ENCODE data around the gene GCK. TPM values are rescaled to one million over a fixed set of nuclear protein-coding genes. Genes with fewer than 3 reads are reported as not detected.
"Not testable (repeated sequence)": the region's sequence is repeated elsewhere in the genome, so short reads cannot be mapped to it uniquely, and the experiment has no call there.

Gene GCK
- total RNA-seq, 2 experiments from 2014 or later: 1.1 to 1.3 TPM

GRCh38 chr7:44183386-44183785 lies 5.9 kb downstream of the GCK start:
- CTCF ChIA-PET: no interaction called here
- peaks cover 5% of the 10 kb centered on the region for H3K27me3 Mint-ChIP-seq
- no peak overlapping the region for H3K27ac Mint-ChIP-seq
- H3K9me3 Mint-ChIP-seq: peaks cover 7% of the 10 kb centered on the region
- H3K4me3 Mint-ChIP-seq: no peak overlapping the region
- intact Hi-C loops (cut with micrococcal nuclease): no loop called here
- POLR2A ChIA-PET: interaction anchor here (0.6 kb wide), 1 partner anchor 365 kb away, joined by 3 read pairs; no protein-coding TSS in a partner anchor
- H3K4me1 Mint-ChIP-seq (ENCODE audit: low read depth): no peaks in the 10 kb centered on the region
- no peak for DNase-seq
- no peaks in the 10 kb centered on the region for H3K36me3 Mint-ChIP-seq

- Mint-ChIP-seq H3K4me1 (ENCODE audit: low read depth) (no peaks in the 10 kb centered on the region), H3K4me3 (no peak overlapping the region), H3K27ac (no peak overlapping the region), H3K27me3 (peaks cover 6% of the 10 kb centered on the region), H3K36me3 (no peaks in the 10 kb centered on the region), H3K9me3 (peaks cover 7% of the 10 kb centered on the region)
- ChIA-PET POLR2A (no interaction called here), CTCF (no interaction called here)
- no peak for DNase-seq
- intact Hi-C loops (cut with micrococcal nuclease): no loop called here
Measured at GRCh38 chr7:44182827-44183226, 6.4 kb downstream of the GCK start.

DNA sequence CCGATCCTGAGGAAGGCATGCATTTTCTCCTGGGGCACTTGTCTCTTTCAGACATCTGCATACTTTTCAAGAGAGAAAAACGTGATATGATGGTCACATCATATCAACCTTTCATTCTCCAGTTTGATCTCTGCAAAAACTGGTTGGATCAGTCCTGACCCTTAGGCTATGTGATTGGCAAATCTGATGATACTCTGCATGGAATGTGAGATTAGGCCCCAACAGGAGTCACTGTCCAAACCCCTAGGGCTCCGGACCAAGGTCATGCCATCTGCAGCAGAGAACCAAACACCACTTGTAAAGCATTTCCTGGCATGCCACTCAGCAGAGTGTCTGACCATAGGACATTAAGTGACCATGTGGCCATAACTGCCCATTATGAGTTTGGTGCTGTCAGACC lies 8.6 kb downstream of the GCK start:
- no peak for DNase-seq
- POLR2A ChIA-PET: no interaction called here
- no peaks in the 10 kb centered on the region for H3K36me3 Mint-ChIP-seq

GRCh38 chr7:44177570-44178131 lies 11.6 kb downstream of the GCK start:
- DNase-seq: no peak
- Mint-ChIP-seq H3K4me1 (ENCODE audit: low read depth) (no peaks in the 10 kb centered on the region), H3K36me3 (no peaks in the 10 kb centered on the region), H3K9me3 (peaks cover 3% of the 10 kb centered on the region), H3K4me3 (no peak overlapping the region), H3K27me3 (peaks cover 19% of the 10 kb centered on the region), H3K27ac (no peak overlapping the region)
- intact Hi-C loops (cut with micrococcal nuclease): no loop called here
- POLR2A ChIA-PET: no interaction called here
- CTCF ChIA-PET: no interaction called here

More for the DNA sequence above, 8.6 kb downstream of the GCK start:
- H3K4me1 Mint-ChIP-seq (ENCODE audit: low read depth): no peaks in the 10 kb centered on the region
- no peak overlapping the region for H3K27ac Mint-ChIP-seq
- peaks cover 16% of the 10 kb centered on the region for H3K27me3 Mint-ChIP-seq
- intact Hi-C loops (cut with micrococcal nuclease): no loop called here
- CTCF ChIA-PET: no interaction called here
- peaks cover 7% of the 10 kb centered on the region for H3K9me3 Mint-ChIP-seq
- no peak overlapping the region for H3K4me3 Mint-ChIP-seq

DNA sequence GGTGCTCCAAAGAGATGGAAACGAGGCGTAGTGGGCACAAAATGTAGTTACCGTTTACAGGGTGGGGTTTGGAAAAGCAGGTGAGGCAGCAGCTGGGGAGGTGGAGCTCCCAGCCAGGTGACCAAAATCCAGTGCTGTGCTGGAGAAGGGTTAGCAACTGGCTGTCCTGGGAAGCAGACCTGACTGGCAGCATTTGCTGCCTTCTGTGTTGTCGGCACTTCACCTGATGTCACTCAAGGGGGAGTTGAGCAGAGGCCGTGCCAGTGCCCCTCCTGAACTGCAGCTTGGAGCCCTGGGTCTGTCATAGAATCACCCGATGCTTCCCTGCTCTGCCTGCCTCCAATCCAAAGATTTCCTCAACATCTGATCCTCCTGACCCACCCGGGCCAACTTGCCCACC lies 12.8 kb downstream of the GCK start:
- POLR2A ChIA-PET: no interaction called here
- no peak overlapping the region for H3K4me3 Mint-ChIP-seq

GRCh38 chr7:44175730-44176129 lies 13.5 kb downstream of the GCK start:
- Mint-ChIP-seq H3K27ac (no peak overlapping the region), H3K9me3 (no peaks in the 10 kb centered on the region), H3K36me3 (no peaks in the 10 kb centered on the region), H3K4me3 (no peak overlapping the region), H3K4me1 (ENCODE audit: low read depth) (no peaks in the 10 kb centered on the region), H3K27me3 (peaks cover 15% of the 10 kb centered on the region)
- POLR2A ChIA-PET: no interaction called here
- CTCF ChIA-PET: no interaction called here
- intact Hi-C loops (cut with micrococcal nuclease): no loop called here
- no peak for DNase-seq

More for the DNA sequence above, 12.8 kb downstream of the GCK start:
- no peak for DNase-seq
- CTCF ChIA-PET: no interaction called here
- Mint-ChIP-seq H3K27me3 (peaks cover 13% of the 10 kb centered on the region), H3K4me1 (ENCODE audit: low read depth) (no peaks in the 10 kb centered on the region), H3K9me3 (no peaks in the 10 kb centered on the region), H3K27ac (no peak overlapping the region), H3K36me3 (no peaks in the 10 kb centered on the region)
- intact Hi-C loops (cut with micrococcal nuclease): no loop called here

GRCh38 chr7:44174694-44174948 lies 14.6 kb downstream of the GCK start:
- H3K36me3 Mint-ChIP-seq; DNase-seq; POLR2A ChIA-PET; H3K4me3 Mint-ChIP-seq; intact Hi-C loops (cut with micrococcal nuclease); H3K9me3 Mint-ChIP-seq; H3K4me1 Mint-ChIP-seq (ENCODE audit: low read depth); H3K27ac Mint-ChIP-seq; CTCF ChIA-PET: not testable (repeated sequence)
- H3K27me3 Mint-ChIP-seq: peaks cover 16% of the 10 kb centered on the region

- Mint-ChIP-seq H3K27me3 (peaks cover 16% of the 10 kb centered on the region), H3K4me1 (ENCODE audit: low read depth) (no peaks in the 10 kb centered on the region), H3K27ac (no peak overlapping the region), H3K36me3 (no peaks in the 10 kb centered on the region), H3K4me3 (no peak overlapping the region), H3K9me3 (no peaks in the 10 kb centered on the region)
- CTCF ChIA-PET: no interaction called here
- POLR2A ChIA-PET: no interaction called here
- intact Hi-C loops (cut with micrococcal nuclease): no loop called here
- DNase-seq: no peak
Measured at GRCh38 chr7:44173911-44174693, 15.1 kb downstream of the GCK start.

GRCh38 chr7:44172803-44173424 lies 16.3 kb downstream of the GCK start:
- no peaks in the 10 kb centered on the region for H3K9me3 Mint-ChIP-seq
- intact Hi-C loops (cut with micrococcal nuclease): no loop called here
- H3K4me1 Mint-ChIP-seq (ENCODE audit: low read depth): peaks cover under 1% of the 10 kb centered on the region
- H3K36me3 Mint-ChIP-seq: no peaks in the 10 kb centered on the region
- ChIA-PET POLR2A (no interaction called here), CTCF (no interaction called here)
- H3K4me3 Mint-ChIP-seq: no peak overlapping the region
- H3K27me3 Mint-ChIP-seq: peaks cover 16% of the 10 kb centered on the region
- DNase-seq: no peak
- H3K27ac Mint-ChIP-seq: no peak overlapping the region

GRCh38 chr7:44172352-44172751 lies 16.9 kb downstream of the GCK start:
- H3K9me3 Mint-ChIP-seq: no peaks in the 10 kb centered on the region
- no peak overlapping the region for H3K4me3 Mint-ChIP-seq
- intact Hi-C loops (cut with micrococcal nuclease): no loop called here
- H3K36me3 Mint-ChIP-seq: no peaks in the 10 kb centered on the region
- H3K27me3 Mint-ChIP-seq: peaks cover 13% of the 10 kb centered on the region
- ChIA-PET POLR2A (no interaction called here), CTCF (no interaction called here)
- no peak overlapping the region for H3K27ac Mint-ChIP-seq
- H3K4me1 Mint-ChIP-seq (ENCODE audit: low read depth): peaks cover 5% of the 10 kb centered on the region
- no peak for DNase-seq

DNA sequence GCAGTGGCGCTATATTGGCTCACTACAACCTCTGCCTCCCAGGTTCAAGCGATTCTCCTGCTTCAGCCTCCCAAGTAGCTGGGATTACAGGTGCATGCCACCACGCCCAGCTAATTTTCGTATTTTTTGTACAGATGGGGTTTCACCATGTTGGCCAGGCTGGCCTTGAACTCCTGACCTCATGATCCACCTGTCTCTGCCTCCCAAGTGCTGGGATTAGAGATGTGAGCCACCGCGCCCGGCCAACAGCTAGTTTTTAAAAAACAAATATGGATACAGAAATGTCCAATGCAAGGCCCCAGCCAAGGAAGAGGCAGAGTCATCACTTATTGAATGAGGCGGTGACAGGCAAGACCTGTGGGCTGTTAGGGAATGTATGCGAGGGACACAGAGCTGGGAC lies 17.3 kb downstream of the GCK start:
- CTCF ChIA-PET; H3K9me3 Mint-ChIP-seq; H3K27me3 Mint-ChIP-seq; POLR2A ChIA-PET; H3K4me1 Mint-ChIP-seq (ENCODE audit: low read depth); DNase-seq; H3K27ac Mint-ChIP-seq; intact Hi-C loops (cut with micrococcal nuclease); H3K36me3 Mint-ChIP-seq; H3K4me3 Mint-ChIP-seq: not testable (repeated sequence)

DNA sequence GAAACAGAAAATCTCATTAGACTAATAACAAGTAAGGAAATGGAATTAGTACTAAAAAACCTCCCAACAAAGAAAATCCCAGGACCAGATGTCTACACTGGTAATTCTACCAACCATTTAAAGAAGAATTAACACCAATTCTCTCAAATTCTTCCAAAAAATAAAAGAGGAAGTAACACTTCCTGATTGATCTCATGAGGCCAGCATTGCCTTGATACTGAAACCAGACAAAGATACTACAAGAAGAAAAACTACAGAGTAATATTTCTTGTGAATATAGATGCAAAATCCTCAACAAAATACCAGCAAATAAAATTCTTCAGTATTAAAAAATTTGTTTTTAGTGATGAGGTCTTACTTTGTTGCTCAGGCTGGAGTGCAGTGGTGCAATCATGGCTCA lies 21.3 kb downstream of the GCK start:
- CTCF ChIA-PET: no interaction called here
- peaks cover 5% of the 10 kb centered on the region for H3K4me1 Mint-ChIP-seq (ENCODE audit: low read depth)
- intact Hi-C loops (cut with micrococcal nuclease): no loop called here

GRCh38 chr7:44163591-44163990 lies 25.6 kb downstream of the GCK start:
- CTCF ChIA-PET: interaction anchor here (1.2 kb wide), 1 partner anchor 31 kb away, joined by 3 read pairs; no protein-coding TSS in a partner anchor
- no peak for DNase-seq
- no peak overlapping the region for H3K4me3 Mint-ChIP-seq
- no peaks in the 10 kb centered on the region for H3K9me3 Mint-ChIP-seq
- H3K27ac Mint-ChIP-seq: no peak overlapping the region
- peaks cover 2% of the 10 kb centered on the region for H3K27me3 Mint-ChIP-seq
- POLR2A ChIA-PET: no interaction called here
- intact Hi-C loops (cut with micrococcal nuclease): no loop called here
- H3K36me3 Mint-ChIP-seq: no peaks in the 10 kb centered on the region
- peaks cover 5% of the 10 kb centered on the region for H3K4me1 Mint-ChIP-seq (ENCODE audit: low read depth)

More for the DNA sequence above, 21.3 kb downstream of the GCK start:
- POLR2A ChIA-PET: no interaction called here
- Mint-ChIP-seq H3K27me3 (peaks cover 4% of the 10 kb centered on the region), H3K36me3 (no peaks in the 10 kb centered on the region), H3K27ac (no peak overlapping the region), H3K4me3 (no peak overlapping the region), H3K9me3 (no peaks in the 10 kb centered on the region)
- DNase-seq: no peak

All from activated CD4-positive, alpha-beta memory T cell treated with anti-CD3 and anti-CD28 coated beads for 36 hours (primary cell).